Central memory CD8-positive, alpha-beta T cell (primary cell): ENCODE results near the gene BAIAP3.

Source experiments
- ATAC-seq: fragments of 150-1000 bp; cut with Tn5 transposase; replicated peaks from 2 replicates; pipeline ENCODE4 v1.10.0; 2022; ENCODE audit warnings: mild to moderate bottlenecking, moderate FRiP score, moderate number of reproducible peaks; ENCODE audit not compliant: poor library complexity, severe bottlenecking; ENCODE audit errors: extremely low read depth
- DNase-seq, 2 donors: peaks; one replicate each; pipeline ENCODE4 v3.0.0; 2021; ENCODE audit warnings: low spot score in 2 of 2
- H3K27ac Mint-ChIP-seq: one replicate; pipeline ENCODE4 v1.8.0; 2022; ENCODE audit warnings: low read depth, mild to moderate bottlenecking, moderate library complexity, mixed read lengths
- H3K27me3 Mint-ChIP-seq: one replicate; pipeline ENCODE4 v1.8.0; 2022; ENCODE audit warnings: mixed read lengths
- H3K36me3 Mint-ChIP-seq: one replicate; pipeline ENCODE4 v1.8.0; 2022; ENCODE audit warnings: mild to moderate bottlenecking, moderate library complexity, mixed read lengths; ENCODE audit not compliant: insufficient read depth
- H3K4me1 Mint-ChIP-seq: one replicate; pipeline ENCODE4 v1.8.0; 2022; ENCODE audit warnings: mixed read lengths
- H3K4me3 Mint-ChIP-seq: one replicate; pipeline ENCODE4 v1.8.0; 2022; ENCODE audit warnings: mild to moderate bottlenecking, moderate library complexity, mixed read lengths
- H3K9me3 Mint-ChIP-seq: one replicate; pipeline ENCODE4 v1.8.0; 2022; ENCODE audit warnings: mixed read lengths

BAIAP3 gene

DNA sequence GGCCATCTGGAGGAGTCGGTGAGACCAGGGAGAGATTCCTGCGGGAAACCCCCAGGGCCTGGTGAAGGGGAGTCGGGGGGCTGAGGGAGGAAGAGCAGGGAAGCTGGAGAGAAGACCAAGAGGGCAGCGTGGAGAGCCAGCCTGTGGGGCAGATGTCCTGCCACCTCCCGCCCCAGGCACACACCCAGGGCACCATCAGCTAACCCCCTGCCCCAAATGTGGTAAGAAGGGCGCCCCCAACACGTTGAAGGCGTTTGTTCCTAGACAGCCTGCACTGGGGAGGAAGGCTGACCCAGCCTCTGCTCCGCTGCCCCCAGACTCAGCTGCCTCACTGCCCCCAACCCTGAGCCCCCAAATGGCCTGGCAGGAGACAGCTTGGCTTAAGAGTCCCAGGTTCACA lies 1.3 kb downstream of the BAIAP3 start:
- no peak for ATAC-seq
- Mint-ChIP-seq H3K4me3 (peak overlapping the region; percentile 47), H3K36me3 (peaks cover 11% of the 10 kb centered on the region), H3K27ac (no peak overlapping the region), H3K9me3 (no peaks in the 10 kb centered on the region), H3K27me3 (peaks cover 8% of the 10 kb centered on the region), H3K4me1 (peaks cover 17% of the 10 kb centered on the region)
- no peak for DNase-seq

DNA sequence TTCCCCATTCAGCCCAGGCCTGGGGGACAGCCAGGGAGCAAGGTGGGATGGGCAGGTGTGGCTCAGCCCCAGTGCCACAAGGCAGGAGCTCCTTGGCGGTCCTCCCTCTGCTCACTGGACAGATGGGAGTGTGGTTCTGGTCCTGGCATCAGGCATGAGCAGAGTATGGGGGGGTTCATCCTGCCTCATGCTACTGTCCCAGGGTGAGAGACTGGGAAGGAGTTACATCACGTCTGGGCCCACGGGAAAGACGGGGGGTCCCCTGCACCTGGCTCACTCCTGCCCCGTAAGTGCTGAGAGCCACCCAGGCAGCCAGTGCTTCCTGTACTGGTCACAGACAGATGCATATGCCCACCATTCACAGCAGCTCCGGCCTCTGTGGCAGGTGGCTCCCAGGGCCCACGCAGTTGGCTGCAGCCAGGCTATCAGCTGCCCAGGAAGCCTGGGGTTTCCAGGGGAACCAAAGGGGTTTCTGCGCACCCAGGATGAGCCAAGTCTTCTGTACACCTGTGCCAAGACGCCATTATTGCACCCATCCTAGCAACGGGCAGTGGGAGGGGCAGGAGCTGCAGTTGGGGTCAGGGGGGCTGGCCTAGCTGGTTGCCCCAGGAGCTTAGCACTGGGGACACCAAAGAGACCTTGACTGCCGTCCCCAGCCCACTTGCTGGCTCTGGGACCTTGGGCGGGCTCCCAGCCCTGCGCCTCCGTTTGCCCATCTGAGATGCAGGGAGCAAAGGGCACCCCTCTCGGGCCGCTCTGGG lies 1.9 kb downstream of the BAIAP3 start:
- Mint-ChIP-seq H3K27me3 (peaks cover 8% of the 10 kb centered on the region), H3K27ac (no peak overlapping the region), H3K9me3 (no peaks in the 10 kb centered on the region), H3K4me3 (peak overlapping the region; percentile 47), H3K36me3 (peaks cover 11% of the 10 kb centered on the region), H3K4me1 (peaks cover 17% of the 10 kb centered on the region)
- no peak for DNase-seq
- ATAC-seq = no peak

DNA sequence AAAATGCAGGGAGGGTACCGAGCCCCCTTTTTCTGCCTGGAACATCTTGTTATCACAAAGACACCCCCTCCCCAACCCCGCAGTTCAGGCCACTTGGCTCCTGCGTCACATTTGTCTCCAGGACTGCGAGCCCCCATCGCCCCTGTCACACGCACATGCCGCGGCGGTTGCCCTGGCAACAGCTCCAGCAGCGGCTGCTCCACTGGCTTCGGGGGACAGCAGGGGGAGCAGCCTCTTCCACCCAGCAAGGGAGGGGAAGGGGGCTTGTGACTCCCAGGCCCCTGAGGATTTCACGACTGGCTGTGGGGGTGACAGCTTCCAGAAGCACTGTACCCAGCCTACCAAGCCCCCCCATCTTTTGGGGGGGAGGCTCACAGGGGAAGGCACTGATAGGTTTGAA lies 2.6 kb downstream of the BAIAP3 start:
- no peak overlapping the region for H3K27ac Mint-ChIP-seq
- peaks cover 17% of the 10 kb centered on the region for H3K4me1 Mint-ChIP-seq
- no peaks in the 10 kb centered on the region for H3K9me3 Mint-ChIP-seq
- DNase-seq = no peak
- peaks cover 11% of the 10 kb centered on the region for H3K36me3 Mint-ChIP-seq
- H3K27me3 Mint-ChIP-seq = peaks cover 8% of the 10 kb centered on the region
- no peak for ATAC-seq
- no peak overlapping the region for H3K4me3 Mint-ChIP-seq

DNA sequence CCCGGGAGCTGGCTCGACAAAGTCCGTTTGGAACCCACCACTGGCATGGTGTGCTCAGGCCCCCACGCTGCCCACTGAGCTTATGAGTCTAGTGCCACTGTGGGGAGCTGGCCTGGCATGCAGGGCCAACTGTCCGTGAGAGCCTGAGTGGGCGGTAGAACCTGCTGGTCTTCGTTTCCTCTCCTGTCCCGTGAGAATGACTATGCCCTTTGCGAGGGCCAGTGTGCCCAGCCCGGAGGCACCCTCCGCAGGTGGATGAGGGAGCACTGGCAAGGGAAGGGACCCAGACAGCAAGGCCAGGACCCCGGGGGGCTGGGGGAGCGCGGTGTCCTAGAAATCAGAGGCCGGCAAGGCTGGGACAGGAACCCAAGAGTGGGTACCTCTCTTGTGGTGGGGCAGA lies 3.2 kb downstream of the BAIAP3 start:
- no peak overlapping the region for H3K4me3 Mint-ChIP-seq
- no peaks in the 10 kb centered on the region for H3K9me3 Mint-ChIP-seq
- peaks cover 8% of the 10 kb centered on the region for H3K27me3 Mint-ChIP-seq

DNA sequence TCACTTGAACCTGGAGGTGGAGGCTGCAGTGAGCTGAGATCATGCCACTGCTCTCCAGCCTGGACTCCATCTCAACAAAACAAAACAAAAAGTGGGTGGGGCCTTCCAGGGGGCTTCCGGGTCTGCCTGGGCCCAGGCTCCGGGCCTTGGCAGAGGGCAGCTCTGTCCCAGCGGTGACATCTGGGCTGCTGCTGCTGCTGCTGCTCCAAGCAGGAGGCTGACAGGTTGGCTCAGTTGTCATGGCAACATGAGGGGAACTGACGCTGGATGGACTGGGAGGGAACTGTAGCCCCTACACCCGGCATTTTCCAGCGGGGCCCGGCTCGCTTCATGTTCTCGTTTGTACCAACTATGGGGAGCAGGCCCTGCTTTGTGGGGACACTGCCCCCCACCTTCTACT lies 4.0 kb downstream of the BAIAP3 start:
- Mint-ChIP-seq H3K4me1 (peaks cover 9% of the 10 kb centered on the region), H3K27me3 (peaks cover 4% of the 10 kb centered on the region), H3K36me3 (peaks cover 7% of the 10 kb centered on the region), H3K4me3 (no peak overlapping the region), H3K27ac (no peak overlapping the region), H3K9me3 (no peaks in the 10 kb centered on the region)
- ATAC-seq (no peak), DNase-seq (no peak)

More for the DNA sequence above, 3.2 kb downstream of the BAIAP3 start:
- peaks cover 11% of the 10 kb centered on the region for H3K4me1 Mint-ChIP-seq
- DNase-seq = no peak
- H3K27ac Mint-ChIP-seq = no peak overlapping the region
- H3K36me3 Mint-ChIP-seq = peaks cover 10% of the 10 kb centered on the region
- no peak for ATAC-seq

DNA sequence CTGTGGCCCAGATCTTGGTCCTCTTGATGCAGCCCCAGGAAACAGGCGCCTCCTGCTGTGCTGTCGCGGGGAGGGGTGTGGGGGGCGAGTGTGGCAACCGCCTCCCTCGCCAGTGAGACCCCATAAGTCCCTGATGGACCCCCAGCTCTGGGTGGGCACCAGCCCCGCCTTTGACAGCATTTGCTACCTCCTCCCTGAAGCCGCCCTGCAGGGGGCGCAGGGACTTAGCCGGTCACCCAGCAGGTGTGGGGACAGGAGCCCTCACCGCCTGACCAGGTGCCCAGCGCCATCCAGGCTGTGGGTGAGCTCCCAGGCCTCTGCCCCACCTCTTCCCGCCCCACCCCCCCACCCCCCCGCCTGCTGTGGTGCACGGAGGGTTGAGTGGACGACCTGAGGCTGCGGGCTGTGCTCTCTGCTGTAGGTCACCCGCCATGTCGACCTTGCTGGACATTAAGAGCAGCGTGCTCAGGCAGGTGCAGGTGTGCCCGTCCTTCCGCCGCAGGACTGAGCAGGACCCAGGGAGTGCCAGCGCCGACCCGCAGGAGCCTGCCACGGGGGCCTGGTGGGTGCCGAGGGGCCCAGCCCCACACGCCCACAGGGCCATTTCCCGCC lies 4.8 kb downstream of the BAIAP3 start:
- DNase-seq (no peak), ATAC-seq (no peak)
- no peak overlapping the region for H3K4me3 Mint-ChIP-seq
- no peaks in the 10 kb centered on the region for H3K27me3 Mint-ChIP-seq
- peaks cover 14% of the 10 kb centered on the region for H3K4me1 Mint-ChIP-seq
- H3K9me3 Mint-ChIP-seq = no peaks in the 10 kb centered on the region
- peaks cover 11% of the 10 kb centered on the region for H3K36me3 Mint-ChIP-seq
- H3K27ac Mint-ChIP-seq = no peak overlapping the region

DNA sequence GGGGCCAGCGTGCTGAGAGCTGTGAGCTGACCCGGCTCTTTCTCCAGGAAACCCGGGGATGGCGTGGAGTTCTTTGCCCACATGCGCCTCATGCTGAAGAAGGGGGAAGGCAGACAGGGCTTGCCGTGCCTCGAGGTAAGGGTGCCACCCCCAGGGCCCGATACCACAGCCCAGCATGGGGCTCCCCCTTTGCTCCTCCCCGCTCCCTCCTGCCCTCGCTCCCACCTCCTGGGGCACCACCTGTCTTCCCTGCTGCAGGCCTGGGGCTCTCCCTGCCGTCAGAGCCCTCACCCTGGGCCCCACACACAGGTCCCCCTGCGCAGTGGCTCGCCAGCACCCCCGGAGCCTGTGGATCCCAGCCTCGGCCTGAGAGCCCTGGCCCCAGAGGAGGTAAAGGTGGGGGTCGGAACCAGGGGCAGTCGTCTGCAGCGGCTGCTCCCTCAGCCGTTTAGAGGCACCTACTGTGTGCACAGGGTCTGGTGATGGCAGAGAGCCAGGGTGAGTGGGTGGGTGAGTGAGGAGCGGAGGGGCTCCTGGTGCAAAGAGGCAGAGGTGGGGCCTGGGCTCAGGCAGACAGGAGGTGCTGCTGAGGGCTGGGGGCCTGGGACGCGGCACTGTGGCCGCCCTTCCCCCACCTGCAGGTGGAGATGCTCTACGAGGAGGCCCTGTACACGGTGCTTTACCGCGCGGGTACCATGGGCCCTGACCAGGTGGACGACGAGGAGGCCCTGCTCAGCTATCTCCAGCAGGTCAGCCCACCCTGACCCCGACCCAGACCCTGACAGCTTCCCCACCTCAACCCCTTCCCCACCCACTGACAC lies 5.6 kb downstream of the BAIAP3 start:
- no peak overlapping the region for H3K27ac Mint-ChIP-seq
- ATAC-seq (no peak), DNase-seq (no peak)
- H3K36me3 Mint-ChIP-seq = peaks cover 14% of the 10 kb centered on the region
- no peak overlapping the region for H3K4me3 Mint-ChIP-seq
- H3K9me3 Mint-ChIP-seq = no peaks in the 10 kb centered on the region
- H3K27me3 Mint-ChIP-seq = no peaks in the 10 kb centered on the region
- H3K4me1 Mint-ChIP-seq = peaks cover 18% of the 10 kb centered on the region

DNA sequence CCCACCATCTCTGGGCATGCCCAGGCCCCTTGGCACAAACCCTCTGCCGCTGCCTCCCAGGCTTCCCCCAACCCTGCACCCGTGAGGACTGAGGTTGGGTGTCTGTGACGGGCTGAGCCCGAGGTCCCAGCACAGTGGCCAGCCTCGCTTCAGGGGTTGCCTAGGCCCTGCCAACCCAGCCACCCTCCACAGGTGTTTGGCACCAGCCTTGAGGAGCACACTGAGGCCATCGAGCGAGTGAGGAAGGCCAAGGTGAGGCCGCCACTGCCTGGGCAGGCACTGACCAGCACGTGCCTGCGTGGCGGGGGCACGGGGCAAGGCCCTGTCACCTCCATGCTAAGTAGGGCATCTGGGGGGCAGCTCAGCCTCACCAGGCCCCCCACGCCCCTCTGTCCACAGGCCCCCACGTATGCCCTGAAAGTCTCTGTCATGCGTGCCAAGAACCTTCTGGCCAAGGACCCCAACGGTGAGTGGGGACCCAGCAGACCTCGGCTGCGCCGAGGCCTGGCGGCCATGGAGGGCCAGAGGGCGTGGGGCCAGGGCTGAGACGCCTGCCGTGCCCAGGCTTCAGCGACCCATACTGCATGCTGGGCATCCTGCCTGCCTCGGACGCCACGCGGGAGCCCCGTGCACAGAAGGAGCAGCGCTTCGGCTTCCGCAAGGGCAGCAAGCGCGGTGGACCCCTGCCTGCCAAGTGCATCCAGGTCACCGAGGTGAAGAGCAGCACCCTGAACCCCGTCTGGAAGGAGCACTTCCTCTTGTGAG lies 7.5 kb downstream of the BAIAP3 start:
- H3K4me1 Mint-ChIP-seq = peaks cover 18% of the 10 kb centered on the region

DNA sequence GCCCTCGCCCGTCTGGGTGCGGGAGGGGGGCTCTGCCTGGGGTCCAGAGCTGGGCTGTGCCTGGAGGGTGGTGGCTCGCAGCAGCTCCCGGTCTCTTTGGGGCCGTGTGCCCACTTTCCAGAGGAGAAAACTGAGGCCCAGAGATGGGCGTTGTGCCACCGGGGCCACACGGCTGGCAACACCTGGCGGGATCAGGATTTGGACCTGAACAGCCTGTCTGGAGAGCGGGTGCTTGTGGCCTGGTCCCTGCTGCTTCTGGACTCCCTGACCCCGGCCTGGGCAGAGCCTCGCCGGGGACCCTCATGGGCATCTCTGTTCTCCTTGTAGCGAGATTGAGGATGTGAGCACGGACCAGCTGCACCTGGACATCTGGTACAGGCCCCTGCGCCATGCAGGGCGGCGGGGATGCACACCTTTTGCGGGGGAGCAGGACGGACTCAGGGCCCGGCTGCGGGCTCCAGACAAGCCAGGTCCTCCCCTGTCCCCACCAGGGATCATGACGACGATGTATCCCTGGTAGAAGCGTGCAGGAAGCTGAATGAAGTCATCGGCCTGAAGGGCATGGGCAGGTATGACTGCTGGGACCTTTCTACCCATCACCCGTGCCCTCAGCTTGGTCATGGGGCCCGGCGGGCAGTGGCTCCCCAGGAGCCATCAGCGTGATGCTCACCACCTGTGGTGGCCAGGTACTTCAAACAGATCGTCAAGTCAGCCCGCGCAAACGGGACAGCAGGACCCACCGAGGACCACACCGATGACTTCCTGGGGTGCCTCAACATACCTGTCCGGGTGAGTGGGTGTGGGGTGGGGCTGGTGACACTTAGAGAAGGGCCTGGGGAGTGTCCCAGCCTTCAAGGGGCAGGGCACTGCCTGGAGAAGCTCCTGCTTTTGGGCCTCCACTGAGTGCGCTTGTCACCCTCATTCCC lies 8.3 kb downstream of the BAIAP3 start:
- Mint-ChIP-seq H3K27ac (no peak overlapping the region), H3K27me3 (no peaks in the 10 kb centered on the region), H3K4me3 (peak overlapping the region; percentile 65), H3K9me3 (no peaks in the 10 kb centered on the region), H3K4me1 (peaks cover 18% of the 10 kb centered on the region), H3K36me3 (peaks cover 11% of the 10 kb centered on the region)
- no peak for ATAC-seq
- no peak for DNase-seq

More for the DNA sequence above, 7.5 kb downstream of the BAIAP3 start:
- no peaks in the 10 kb centered on the region for H3K9me3 Mint-ChIP-seq
- H3K27ac Mint-ChIP-seq = no peak overlapping the region
- no peaks in the 10 kb centered on the region for H3K27me3 Mint-ChIP-seq
- H3K36me3 Mint-ChIP-seq = peaks cover 14% of the 10 kb centered on the region
- DNase-seq = no peak
- no peak for ATAC-seq
- peak overlapping the region; percentile 65 for H3K4me3 Mint-ChIP-seq

DNA sequence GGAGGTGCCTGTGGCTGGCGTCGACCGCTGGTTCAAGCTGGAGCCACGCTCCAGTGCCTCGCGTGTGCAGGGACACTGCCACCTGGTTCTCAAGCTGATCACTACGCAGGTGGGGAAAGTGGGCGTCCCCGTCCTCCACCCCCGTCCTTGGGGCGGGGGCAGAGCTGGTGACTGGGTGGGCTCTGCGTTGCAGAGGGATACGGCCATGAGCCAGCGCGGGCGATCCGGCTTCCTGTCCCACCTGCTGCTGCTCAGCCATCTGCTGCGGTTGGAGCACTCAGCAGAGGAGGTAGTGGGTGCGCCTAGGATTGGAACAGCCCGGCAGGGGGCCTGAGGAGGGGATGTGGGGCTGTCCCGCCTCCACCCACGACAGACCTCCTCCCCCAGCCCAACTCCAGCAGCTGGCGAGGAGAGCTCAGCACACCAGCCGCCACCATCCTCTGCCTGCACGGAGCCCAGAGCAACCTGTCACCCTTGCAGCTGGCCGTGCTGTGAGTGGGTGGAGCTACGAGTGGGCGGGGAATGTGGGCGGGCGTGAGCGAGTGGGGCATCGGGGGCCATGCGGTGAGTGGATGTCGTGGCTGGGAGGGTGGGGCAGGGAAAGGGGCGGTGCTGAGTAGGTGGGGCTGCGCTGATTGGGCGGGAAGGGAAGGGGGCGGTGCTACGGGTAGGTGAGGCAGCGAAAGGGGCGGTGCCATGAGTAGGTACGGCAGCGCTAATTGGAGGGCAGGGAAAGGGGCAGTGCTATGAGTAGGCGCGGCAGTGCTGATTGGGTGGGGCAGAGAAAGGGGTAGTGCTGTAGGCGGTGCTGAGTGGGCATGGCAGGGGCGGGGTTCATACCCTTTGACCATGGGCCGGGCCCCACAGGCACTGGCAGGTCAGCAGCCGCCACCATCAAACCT lies 9.3 kb downstream of the BAIAP3 start:
- no peaks in the 10 kb centered on the region for H3K27me3 Mint-ChIP-seq
- H3K4me1 Mint-ChIP-seq = peaks cover 18% of the 10 kb centered on the region
- peak; percentile 92 for ATAC-seq
- H3K9me3 Mint-ChIP-seq = no peaks in the 10 kb centered on the region
- H3K4me3 Mint-ChIP-seq = peak overlapping the region; percentile 65
- peak overlapping the region; percentile 64 for H3K27ac Mint-ChIP-seq
- peak; percentile 94 to 95 for DNase-seq
- H3K36me3 Mint-ChIP-seq = peaks cover 15% of the 10 kb centered on the region
